HG03097 (cell line): ENCODE measurements around the gene DGCR6.
"Not testable (repeated sequence)": the region's sequence is repeated elsewhere in the genome, so short reads cannot be mapped to it uniquely, and the experiment has no call there.

Experiments
- ATAC-seq: cut with Tn5 transposase; IDR thresholded peaks from one replicate; pipeline ENCODE4 v1.9.1; 2021; ENCODE audit not compliant: unreplicated experiment, low FRiP score

DGCR6 gene

DNA sequence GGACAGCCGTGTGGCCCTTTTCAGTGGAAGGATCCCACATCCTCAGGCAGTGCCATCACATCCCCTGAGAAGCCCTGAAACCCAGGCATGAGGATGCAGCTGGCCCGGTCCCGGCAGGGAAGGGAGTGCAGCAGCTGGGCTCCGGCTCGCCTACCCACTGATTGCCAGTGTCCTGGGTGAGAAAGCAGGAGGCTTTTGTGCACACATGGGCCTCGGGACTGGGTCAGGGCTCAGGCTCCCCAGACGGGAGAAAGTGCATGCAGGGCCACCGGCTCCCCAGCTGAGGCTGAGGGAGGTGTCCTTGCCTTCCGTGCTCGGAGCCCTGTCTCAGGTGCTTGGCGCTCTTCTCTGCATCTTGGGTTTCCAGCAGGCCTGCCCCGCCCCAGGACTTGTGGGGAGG lies 53.6 kb downstream of the DGCR6 start:
- not testable (repeated sequence) for ATAC-seq

DNA sequence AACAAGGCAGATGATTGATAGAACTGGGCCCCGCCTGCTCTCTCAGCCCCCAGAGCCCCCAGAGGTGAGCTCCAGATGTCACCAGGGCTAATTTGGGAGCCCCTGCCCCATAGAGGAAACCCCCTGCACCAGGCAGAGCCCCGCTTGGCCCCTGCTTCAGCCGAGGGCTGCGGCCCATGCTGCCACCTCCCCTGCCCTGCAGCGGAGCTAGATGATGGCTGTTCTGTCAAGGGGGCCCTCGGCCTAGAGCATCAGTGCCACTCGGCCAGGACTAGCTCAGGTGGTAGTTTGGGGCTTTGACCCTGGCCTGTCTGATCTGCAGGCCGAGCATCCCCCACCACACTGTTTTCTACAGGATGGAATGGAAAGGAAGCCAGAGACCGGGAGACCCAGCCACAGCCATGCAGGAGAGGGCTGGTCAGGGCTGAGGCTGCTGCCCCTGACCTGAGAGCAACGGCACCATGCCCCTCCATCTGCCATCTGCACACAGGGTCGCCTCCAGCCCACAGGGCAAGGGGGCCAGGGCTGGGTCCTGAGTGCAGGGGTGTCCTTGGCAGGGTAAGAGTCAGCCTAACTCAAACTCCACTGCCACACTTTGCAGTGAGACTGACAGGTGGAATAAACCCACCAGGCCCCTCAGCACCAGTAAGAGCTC lies 54.2 kb downstream of the DGCR6 start:
- not testable (repeated sequence) for ATAC-seq

DNA sequence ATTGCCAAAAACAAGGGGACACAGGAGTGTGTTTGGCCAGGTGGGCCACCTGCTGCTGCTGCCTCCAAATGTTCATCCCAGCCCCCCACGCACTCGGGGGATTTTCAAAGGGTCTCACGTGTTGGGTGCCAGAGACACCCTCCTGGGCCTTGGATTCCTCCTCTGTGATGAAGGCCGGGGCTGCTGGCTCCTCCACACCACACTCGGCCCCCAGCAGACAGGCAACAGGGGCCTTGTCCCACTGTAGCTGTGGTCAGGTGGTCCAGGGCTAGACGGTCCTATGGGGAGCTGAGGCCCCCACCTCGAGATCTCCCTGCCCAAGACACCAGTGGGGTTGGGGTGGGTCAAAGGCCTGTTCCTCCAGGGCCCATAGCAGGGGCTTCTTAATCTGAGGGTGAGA lies 55.1 kb downstream of the DGCR6 start:
- ATAC-seq = not testable (repeated sequence)
